ENCODE results near the gene SAMD13. TPM values are rescaled to one million over a fixed set of nuclear protein-coding genes. Genes with fewer than 3 reads are reported as not detected.
"Not testable (repeated sequence)": the region's sequence is repeated elsewhere in the genome, so short reads cannot be mapped to it uniquely, and the experiment has no call there.

The SAMD13 gene
- total and polyA plus RNA-seq, 3 donors from 2014 or later, result 6.1 to 31.9 (median 6.6) TPM

DNA sequence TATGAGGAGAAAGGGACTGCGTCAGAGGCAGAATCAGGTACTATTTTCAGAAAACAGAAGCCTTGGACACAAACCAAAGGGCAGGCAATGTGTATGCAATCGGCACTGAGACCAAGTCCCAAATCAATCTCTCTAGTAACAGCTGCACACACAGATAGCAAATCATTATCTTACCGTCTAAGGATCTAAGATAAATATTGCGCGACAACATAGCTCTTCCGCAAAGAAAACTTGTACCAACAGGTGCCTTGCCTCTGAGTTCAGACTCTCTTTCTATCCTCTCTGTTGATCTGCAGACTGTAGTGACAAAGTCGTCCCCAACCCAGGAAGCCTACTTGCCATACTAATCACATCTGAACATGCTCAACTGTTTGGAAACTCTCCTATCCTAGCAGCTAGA, 22.6 kb upstream of the SAMD13 start:
- no peak overlapping the region for H3K4me3 ChIP-seq
- no peaks in the 10 kb centered on the region for H3K9me3 ChIP-seq
- TF ChIP-seq, protein P1, sequence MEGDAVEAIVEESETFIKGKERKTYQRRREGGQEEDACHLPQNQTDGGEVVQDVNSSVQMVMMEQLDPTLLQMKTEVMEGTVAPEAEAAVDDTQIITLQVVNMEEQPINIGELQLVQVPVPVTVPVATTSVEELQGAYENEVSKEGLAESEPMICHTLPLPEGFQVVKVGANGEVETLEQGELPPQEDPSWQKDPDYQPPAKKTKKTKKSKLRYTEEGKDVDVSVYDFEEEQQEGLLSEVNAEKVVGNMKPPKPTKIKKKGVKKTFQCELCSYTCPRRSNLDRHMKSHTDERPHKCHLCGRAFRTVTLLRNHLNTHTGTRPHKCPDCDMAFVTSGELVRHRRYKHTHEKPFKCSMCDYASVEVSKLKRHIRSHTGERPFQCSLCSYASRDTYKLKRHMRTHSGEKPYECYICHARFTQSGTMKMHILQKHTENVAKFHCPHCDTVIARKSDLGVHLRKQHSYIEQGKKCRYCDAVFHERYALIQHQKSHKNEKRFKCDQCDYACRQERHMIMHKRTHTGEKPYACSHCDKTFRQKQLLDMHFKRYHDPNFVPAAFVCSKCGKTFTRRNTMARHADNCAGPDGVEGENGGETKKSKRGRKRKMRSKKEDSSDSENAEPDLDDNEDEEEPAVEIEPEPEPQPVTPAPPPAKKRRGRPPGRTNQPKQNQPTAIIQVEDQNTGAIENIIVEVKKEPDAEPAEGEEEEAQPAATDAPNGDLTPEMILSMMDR (IDR thresholded peaks at IDR 0.05), result no peak
- TF ChIP-seq POLR2A (IDR thresholded peaks at IDR 0.05), result no peak
- no peaks in the 10 kb centered on the region for H3K4me1 ChIP-seq
- H3K27me3 ChIP-seq, result no peaks in the 10 kb centered on the region
- WGBS, 2 donors, result 63 to 66% methylated on average over 6 to 7 of the region's 7 CpGs
- no peaks in the 10 kb centered on the region for H3K36me3 ChIP-seq (ENCODE audit: low read depth, missing control alignments)
- intact Hi-C loops (cut with DNase I; ENCODE audit: low total_unique reads), result no loop called here
- no peak overlapping the region for H3K27ac ChIP-seq
- DNase-seq, result no peak

DNA sequence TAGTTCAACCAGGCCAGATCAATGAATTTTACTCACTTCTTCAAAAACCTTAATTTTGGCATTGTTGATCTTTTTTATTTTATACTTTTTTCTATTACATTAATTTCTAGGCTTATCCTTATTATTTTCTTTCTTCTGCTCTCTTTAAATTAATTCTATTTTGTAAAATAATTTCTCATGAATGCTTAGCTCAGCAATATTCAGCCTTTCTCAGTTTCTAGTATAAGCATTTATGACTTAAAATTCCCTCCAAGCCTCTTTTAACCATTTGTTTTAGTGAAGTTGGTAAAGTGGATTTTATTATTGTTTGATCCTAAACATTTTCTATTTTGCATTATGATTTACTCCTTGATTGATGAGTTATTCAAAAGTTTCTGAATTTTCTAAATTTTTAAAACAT, 20.6 kb upstream of the SAMD13 start:
- Histone ChIP-seq H3K27ac (no peak overlapping the region), H3K9me3 (no peaks in the 10 kb centered on the region), H3K4me1 (no peaks in the 10 kb centered on the region), H3K36me3 (ENCODE audit: low read depth, missing control alignments) (no peaks in the 10 kb centered on the region), H3K27me3 (no peaks in the 10 kb centered on the region), H3K4me3 (no peak overlapping the region)
- TF ChIP-seq, protein P1 (IDR thresholded peaks at IDR 0.05), result no peak
- no peak for TF ChIP-seq POLR2A (IDR thresholded peaks at IDR 0.05)
- intact Hi-C loops (cut with DNase I; ENCODE audit: low total_unique reads), result no loop called here
- no peak for DNase-seq

DNA sequence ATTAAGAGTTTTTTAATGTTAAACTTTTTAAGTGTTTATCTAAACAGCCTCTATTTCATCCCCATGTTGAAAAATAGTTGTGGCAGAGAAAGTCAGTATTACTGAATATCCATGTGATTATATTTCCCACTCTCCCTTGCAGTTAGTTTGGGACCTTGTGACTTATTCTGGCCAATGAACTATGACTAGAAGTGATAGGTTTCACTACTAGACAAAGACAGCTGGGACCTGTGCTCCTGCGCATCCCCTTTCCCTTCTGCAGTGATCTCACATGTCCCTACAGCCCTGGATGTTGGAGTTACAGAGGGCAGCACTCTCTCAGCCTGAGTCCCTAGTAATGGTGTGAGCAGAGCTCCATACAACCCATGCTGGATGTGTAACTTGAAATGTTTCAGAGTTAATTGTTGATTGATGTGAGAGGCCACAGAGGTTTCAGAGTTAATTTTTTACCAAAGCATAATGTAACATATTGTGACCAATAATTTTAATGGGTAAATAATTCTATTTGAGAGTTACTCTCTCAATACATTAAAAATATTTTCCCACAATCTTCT, 18.7 kb upstream of the SAMD13 start:
- Histone ChIP-seq H3K27ac (no peak overlapping the region), H3K9me3 (no peaks in the 10 kb centered on the region), H3K4me1 (no peaks in the 10 kb centered on the region), H3K36me3 (ENCODE audit: low read depth, missing control alignments) (no peaks in the 10 kb centered on the region), H3K4me3 (no peak overlapping the region), H3K27me3 (no peaks in the 10 kb centered on the region)
- 100% methylated on average over 1 of the region's 1 CpG for WGBS, 2 donors
- TF ChIP-seq, protein P1 (IDR thresholded peaks at IDR 0.05), result no peak
- TF ChIP-seq POLR2A (IDR thresholded peaks at IDR 0.05), result no peak
- intact Hi-C loops (cut with DNase I; ENCODE audit: low total_unique reads), result no loop called here
- no peak for DNase-seq

DNA sequence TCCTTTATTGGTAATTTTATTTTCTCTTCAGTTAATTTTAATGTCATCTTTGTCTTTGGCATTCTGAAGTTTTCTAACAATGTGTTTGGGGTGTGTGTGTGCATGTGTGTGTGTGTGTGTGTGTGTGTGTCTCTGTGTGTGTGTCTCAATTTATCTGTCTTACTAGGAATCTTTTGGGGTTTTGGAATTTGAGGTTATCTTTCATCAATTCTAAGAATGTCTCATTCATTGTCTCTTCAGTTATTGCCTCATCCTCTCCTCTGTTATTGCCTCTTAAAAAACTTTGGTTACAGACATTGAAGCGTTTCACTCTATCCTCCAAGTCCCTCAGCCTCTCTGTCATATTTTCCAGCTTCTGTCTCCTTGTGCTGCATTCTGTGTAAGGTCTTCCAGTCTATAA, 18.1 kb upstream of the SAMD13 start:
- no peak for DNase-seq
- Histone ChIP-seq H3K4me1 (no peaks in the 10 kb centered on the region), H3K9me3 (no peaks in the 10 kb centered on the region), H3K27me3 (no peaks in the 10 kb centered on the region), H3K27ac (no peak overlapping the region), H3K4me3 (no peak overlapping the region), H3K36me3 (ENCODE audit: low read depth, missing control alignments) (no peaks in the 10 kb centered on the region)
- TF ChIP-seq, protein P1 (IDR thresholded peaks at IDR 0.05), result no peak
- TF ChIP-seq POLR2A (IDR thresholded peaks at IDR 0.05), result no peak
- 76 to 83% methylated on average over 1 of the region's 1 CpG for WGBS, 2 donors
- intact Hi-C loops (cut with DNase I; ENCODE audit: low total_unique reads), result no loop called here

DNA sequence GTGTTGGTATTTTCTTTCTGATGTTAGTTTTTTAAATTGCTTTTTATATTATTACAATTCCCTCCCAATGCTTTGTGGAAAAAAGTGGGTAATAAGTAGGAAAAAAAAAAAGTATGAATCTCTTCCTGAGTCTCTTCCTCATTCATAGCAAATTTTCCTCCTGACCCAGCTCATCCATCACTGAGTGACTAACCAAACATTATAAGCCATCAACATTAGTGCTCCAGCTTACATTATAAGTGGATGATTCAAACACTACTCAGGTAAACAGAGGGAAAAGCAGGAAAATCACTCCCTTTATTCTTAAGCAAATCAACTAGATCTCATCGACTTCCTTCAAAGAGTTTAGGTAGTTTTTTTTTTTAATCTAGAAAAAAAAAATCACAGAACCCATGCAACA, 15.4 kb upstream of the SAMD13 start:
- H3K36me3 ChIP-seq (ENCODE audit: low read depth, missing control alignments), result no peaks in the 10 kb centered on the region
- DNase-seq, result no peak
- intact Hi-C loops (cut with DNase I; ENCODE audit: low total_unique reads), result no loop called here
- H3K4me3 ChIP-seq, result no peak overlapping the region
- H3K9me3 ChIP-seq, result no peaks in the 10 kb centered on the region
- H3K27me3 ChIP-seq, result no peaks in the 10 kb centered on the region
- no peak for TF ChIP-seq POLR2A (IDR thresholded peaks at IDR 0.05)
- TF ChIP-seq, protein P1 (IDR thresholded peaks at IDR 0.05), result no peak
- H3K27ac ChIP-seq, result no peak overlapping the region
- WGBS, 2 donors, result 72 to 96% methylated on average over 1 of the region's 1 CpG
- no peaks in the 10 kb centered on the region for H3K4me1 ChIP-seq

DNA sequence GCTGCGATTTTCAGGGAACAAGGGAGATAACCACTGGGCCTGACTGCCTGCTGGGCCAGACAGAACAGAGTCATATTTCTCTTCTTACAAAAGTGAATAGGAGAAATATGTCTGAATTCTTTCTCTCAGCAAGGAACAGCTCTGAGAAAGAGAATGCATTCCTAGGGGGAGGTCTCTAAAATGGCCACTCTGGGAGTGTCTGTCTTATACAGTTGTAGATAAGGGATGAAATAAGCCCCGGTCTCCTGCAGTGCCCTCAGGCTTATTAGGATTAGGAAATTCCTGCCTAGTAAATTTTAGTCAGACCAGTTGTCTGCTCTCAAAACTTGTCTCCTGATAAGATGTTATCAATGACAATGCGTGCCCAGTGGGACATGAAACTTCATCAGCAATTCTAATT, 14.1 kb upstream of the SAMD13 start:
- H3K4me1 ChIP-seq; intact Hi-C loops (cut with DNase I; ENCODE audit: low total_unique reads); H3K9me3 ChIP-seq; H3K4me3 ChIP-seq; H3K36me3 ChIP-seq (ENCODE audit: low read depth, missing control alignments); DNase-seq; H3K27ac ChIP-seq; H3K27me3 ChIP-seq: not testable (repeated sequence)
- 59 to 64% methylated on average over 3 of the region's 3 CpGs for WGBS, 2 donors
